Measurements from ENCODE around the gene TCHP. TPM values are rescaled to one million over a fixed set of nuclear protein-coding genes. Genes with fewer than 3 reads are reported as not detected.

Gene TCHP
- total RNA-seq, 1 experiment from 2014 or later, result 13.3 TPM

GRCh38 chr12:109873653-109874052 is 26.4 kb upstream of the TCHP start:
- Mint-ChIP-seq H3K27ac (no peak overlapping the region), H3K27me3 (ENCODE audit: low read depth) (no peaks in the 10 kb centered on the region), H3K9me3 (no peaks in the 10 kb centered on the region), H3K36me3 (ENCODE audit: insufficient read depth in 1 of 3, low read depth in 3 of 3) (no peaks in the 10 kb centered on the region; a peak in 2 of 7 replicates), H3K4me3 (no peak overlapping the region), H3K4me1 (peaks cover 18% of the 10 kb centered on the region in 2 experiments)
- Histone ChIP-seq H3K79me2 (ENCODE audit: insufficient read depth, low read length) (peaks cover 5% of the 10 kb centered on the region; the same call in 1 of the 2 replicates), H2AK5ac (ENCODE audit: insufficient read length, low read length) (no peak overlapping the region), H3K9me3 (ENCODE audit: control insufficient read depth, low read depth, low read length) (no peaks in the 10 kb centered on the region), H4K91ac (ENCODE audit: insufficient read length, low read depth, low read length) (no peak overlapping the region), H3K4me1 (ENCODE audit: insufficient read depth, low read length) (peaks cover 3% of the 10 kb centered on the region), H3K4ac (ENCODE audit: low read depth, low read length) (no peak overlapping the region), H4K8ac (replicated peaks; ENCODE audit: insufficient read length, low read depth, low read length) (no peak overlapping the region), H3K56ac (ENCODE audit: insufficient read length, low read depth, low read length) (no peak overlapping the region), H3K18ac (ENCODE audit: insufficient read length, low read depth, low read length) (no peak overlapping the region), H3K27me3 (ENCODE audit: insufficient read depth, low read length) (no peaks in the 10 kb centered on the region), H3K23me2 (ENCODE audit: insufficient read length, low read depth, low read length, poor library complexity, severe bottlenecking) (no peaks in the 10 kb centered on the region), H2AFZ (ENCODE audit: low read length) (no peak overlapping the region), H3K79me1 (ENCODE audit: insufficient read depth, low read depth, low read length, poor library complexity, severe bottlenecking) (peaks cover 2% of the 10 kb centered on the region), H2BK12ac (ENCODE audit: insufficient read length, low read depth, low read length) (no peak overlapping the region), H3K9ac (ENCODE audit: extremely low read depth, insufficient read length, low read length) (no peak overlapping the region), H3K23ac (ENCODE audit: insufficient read length, low read depth, low read length) (no peak overlapping the region), H3K14ac (ENCODE audit: insufficient read depth, low read length) (no peak overlapping the region), H4K5ac (ENCODE audit: insufficient read length, low read depth, low read length) (no peak overlapping the region), H3K27ac (ENCODE audit: insufficient read length, low read depth, low read length) (no peak overlapping the region), H3K4me2 (ENCODE audit: insufficient read depth, insufficient read length, low read length) (no peak overlapping the region), H4K20me1 (ENCODE audit: control insufficient read depth, insufficient read depth, insufficient read length) (no peaks in the 10 kb centered on the region), H2BK15ac (ENCODE audit: low read depth, low read length) (no peak overlapping the region), H2BK5ac (ENCODE audit: insufficient read length, low read length) (no peak overlapping the region), H2BK20ac (ENCODE audit: low read depth, low read length, poor library complexity, severe bottlenecking) (no peak overlapping the region), H3T11ph (ENCODE audit: low read length) (no peak overlapping the region), H2BK120ac (ENCODE audit: low read depth, low read length, poor library complexity, severe bottlenecking) (no peak overlapping the region)
- no peak for DNase-seq
- no peak for TF ChIP-seq CTCF (conservative IDR thresholded peaks at IDR 0.05)
- no CpG with 5 or more reads among the region's 6 CpGs for WGBS (ENCODE audit: extremely low coverage, insufficient read length, low lambda C conversion rate)

All from H9 (cell line).